Skeletal muscle tissue (tissue), 4 donors: Measurements from ENCODE around the gene BCL11A. TPM values are rescaled to one million over a fixed set of nuclear protein-coding genes. Genes with fewer than 3 reads are reported as not detected.

Experiments
- H3K27ac ChIP-seq: one replicate; pipeline ENCODE4 v1.7.0; 2013; ENCODE audit warnings: mild to moderate bottlenecking, low read depth, low read length, inconsistent platforms
- H3K27me3 ChIP-seq, 3 donors: one replicate each; pipeline ENCODE4 v1.7.0; 2013; ENCODE audit warnings: low read length in 3 of 3; ENCODE audit not compliant: control insufficient read depth in 3 of 3, insufficient read depth in 3 of 3
- H3K36me3 ChIP-seq, 3 donors: one replicate each; pipeline ENCODE4 v1.7.0; 2013; ENCODE audit warnings: low read length in 3 of 3; ENCODE audit not compliant: control insufficient read depth in 3 of 3, insufficient read depth in 3 of 3
- H3K4me1 ChIP-seq, 3 donors: one replicate each; pipeline ENCODE4 v1.7.0; 2013; ENCODE audit warnings: low read length in 3 of 3, mild to moderate bottlenecking in 3 of 3; ENCODE audit not compliant: control insufficient read depth in 3 of 3, insufficient read depth in 3 of 3
- H3K4me3 ChIP-seq, 3 donors: one replicate each; pipeline ENCODE4 v1.7.0; 2013; ENCODE audit warnings: low read length in 3 of 3
- H3K9ac ChIP-seq, 3 donors: one replicate each; pipeline ENCODE4 v1.7.0; 2013; ENCODE audit warnings: low read length in 3 of 3, mild to moderate bottlenecking in 3 of 3, moderate library complexity in 2 of 3, low read depth in 1 of 3
- H3K9me3 ChIP-seq, 3 donors: one replicate each; pipeline ENCODE4 v1.7.0; 2013; ENCODE audit warnings: low read length in 3 of 3; ENCODE audit not compliant: control insufficient read depth in 3 of 3
- total RNA-seq: library from RNA; depleted of rRNA; stranded (reverse); fragments of >200 nt; gene quantifications from one replicate; pipeline ENCODE4 v1.2.3, GENCODE V29; 2014
- donor health status: Osteomylitis.

Gene BCL11A
- total RNA-seq, 1 donor from 2014 or later = 4.2 TPM

GRCh38 chr2:60415814-60416213, 137.6 kb downstream of the BCL11A start:
- Histone ChIP-seq H3K9ac (no peak overlapping the region), H3K4me3 (no peak overlapping the region), H3K9me3 (no peaks in the 10 kb centered on the region), H3K36me3 (no peaks in the 10 kb centered on the region), H3K4me1 (peaks cover 0 to 4% (median 0%) of the 10 kb centered on the region in 3 donors), H3K27ac (no peak overlapping the region), H3K27me3 (no peaks in the 10 kb centered on the region)

GRCh38 chr2:60414495-60415138, 138.8 kb downstream of the BCL11A start:
- no peak overlapping the region for H3K9ac ChIP-seq
- H3K36me3 ChIP-seq = no peaks in the 10 kb centered on the region
- peaks cover 0 to 6% (median 0%) of the 10 kb centered on the region in 3 donors for H3K27me3 ChIP-seq
- no peak overlapping the region for H3K4me3 ChIP-seq
- no peaks in the 10 kb centered on the region for H3K9me3 ChIP-seq
- H3K4me1 ChIP-seq = peaks cover 0 to 4% (median 0%) of the 10 kb centered on the region in 3 donors
- H3K27ac ChIP-seq = no peak overlapping the region

GRCh38 chr2:60413814-60414168, 139.7 kb downstream of the BCL11A start:
- no peaks in the 10 kb centered on the region for H3K36me3 ChIP-seq
- no peak overlapping the region for H3K9ac ChIP-seq
- H3K27me3 ChIP-seq = peaks cover 0 to 6% (median 0%) of the 10 kb centered on the region in 3 donors
- no peaks in the 10 kb centered on the region for H3K9me3 ChIP-seq
- H3K4me3 ChIP-seq = no peak overlapping the region
- H3K27ac ChIP-seq = no peak overlapping the region
- H3K4me1 ChIP-seq = peaks cover 0 to 4% (median 0%) of the 10 kb centered on the region in 3 donors

DNA sequence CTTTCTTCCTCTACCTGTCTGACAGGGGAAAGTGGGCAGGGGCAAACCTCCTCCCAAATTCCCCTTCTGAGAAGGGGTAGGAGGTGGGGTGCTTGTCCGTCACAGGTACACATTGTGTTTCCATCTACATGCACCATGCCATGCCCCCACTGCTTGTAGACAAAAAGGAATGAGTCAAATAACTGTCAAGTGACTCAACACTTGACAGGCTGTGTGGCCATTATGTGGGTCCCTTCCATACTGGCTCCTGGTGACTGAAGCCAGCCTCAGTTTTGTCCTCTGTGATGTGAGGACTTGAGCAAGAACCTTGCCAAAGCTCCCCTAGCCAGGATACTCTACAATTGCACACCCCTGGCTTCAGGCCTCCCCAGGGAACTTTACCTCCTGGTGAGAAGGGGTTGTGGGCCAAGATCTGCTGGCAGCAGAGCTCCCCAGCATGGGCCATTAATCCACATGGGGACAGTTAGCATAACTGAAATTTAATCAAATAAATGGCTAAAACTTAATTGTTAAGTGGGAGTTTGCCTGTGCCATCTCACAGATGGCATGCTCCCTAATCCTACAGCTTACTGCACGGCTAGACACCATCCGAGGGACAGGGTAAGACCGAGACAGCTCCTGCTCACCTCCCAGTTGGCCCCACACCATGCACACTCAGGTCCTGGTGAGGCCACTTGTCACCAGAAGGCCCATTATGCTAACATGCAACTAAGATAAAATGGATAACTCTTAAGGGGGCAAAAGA, 140.2 kb downstream of the BCL11A start:
- Histone ChIP-seq H3K27me3 (peaks cover 0 to 6% (median 0%) of the 10 kb centered on the region in 3 donors), H3K36me3 (no peaks in the 10 kb centered on the region), H3K27ac (no peak overlapping the region), H3K9ac (no peak overlapping the region), H3K9me3 (no peaks in the 10 kb centered on the region), H3K4me3 (no peak overlapping the region), H3K4me1 (peaks cover 0 to 4% (median 0%) of the 10 kb centered on the region in 3 donors)

- H3K27me3 ChIP-seq = peaks cover 0 to 8% (median 0%) of the 10 kb centered on the region in 3 donors
Measured at GRCh38 chr2:60412620-60413019, 140.8 kb downstream of the BCL11A start.

GRCh38 chr2:60412027-60412426, 141.4 kb downstream of the BCL11A start:
- Histone ChIP-seq H3K36me3 (no peaks in the 10 kb centered on the region), H3K27ac (no peak overlapping the region), H3K9ac (no peak overlapping the region), H3K4me3 (no peak overlapping the region), H3K9me3 (no peaks in the 10 kb centered on the region), H3K27me3 (peaks cover 0 to 10% (median 0%) of the 10 kb centered on the region in 3 donors), H3K4me1 (peaks cover 0 to 4% (median 0%) of the 10 kb centered on the region in 3 donors)

More at GRCh38 chr2:60412620-60413019, 140.8 kb downstream of the BCL11A start:
- Histone ChIP-seq H3K4me3 (no peak overlapping the region), H3K36me3 (no peaks in the 10 kb centered on the region), H3K9ac (no peak overlapping the region), H3K4me1 (peaks cover 0 to 4% (median 0%) of the 10 kb centered on the region in 3 donors), H3K27ac (no peak overlapping the region), H3K9me3 (no peaks in the 10 kb centered on the region)

DNA sequence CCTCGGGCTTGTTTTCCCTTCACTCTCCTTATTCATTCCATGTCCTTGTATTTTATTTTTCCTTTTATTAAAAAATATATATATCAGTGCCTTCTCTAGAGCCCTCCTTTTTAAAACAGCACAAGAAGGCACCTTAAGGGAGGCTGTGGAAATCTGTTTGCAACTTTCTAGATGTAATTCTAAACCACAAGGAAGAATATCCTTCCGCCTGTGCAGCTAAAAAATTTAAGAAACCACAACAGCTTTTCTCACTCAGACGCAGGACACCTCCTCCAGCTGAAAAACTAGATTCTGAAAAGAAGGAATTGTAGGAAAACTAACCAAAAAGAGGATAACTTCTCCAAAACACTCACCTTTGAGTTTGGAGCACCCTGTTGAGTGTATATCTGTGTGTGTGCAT, 142.2 kb downstream of the BCL11A start:
- Histone ChIP-seq H3K36me3 (no peaks in the 10 kb centered on the region), H3K4me1 (peaks cover 0 to 2% (median 0%) of the 10 kb centered on the region in 3 donors), H3K27me3 (peaks cover 0 to 10% (median 0%) of the 10 kb centered on the region in 3 donors), H3K27ac (no peak overlapping the region), H3K4me3 (no peak overlapping the region), H3K9me3 (no peaks in the 10 kb centered on the region), H3K9ac (no peak overlapping the region)

DNA sequence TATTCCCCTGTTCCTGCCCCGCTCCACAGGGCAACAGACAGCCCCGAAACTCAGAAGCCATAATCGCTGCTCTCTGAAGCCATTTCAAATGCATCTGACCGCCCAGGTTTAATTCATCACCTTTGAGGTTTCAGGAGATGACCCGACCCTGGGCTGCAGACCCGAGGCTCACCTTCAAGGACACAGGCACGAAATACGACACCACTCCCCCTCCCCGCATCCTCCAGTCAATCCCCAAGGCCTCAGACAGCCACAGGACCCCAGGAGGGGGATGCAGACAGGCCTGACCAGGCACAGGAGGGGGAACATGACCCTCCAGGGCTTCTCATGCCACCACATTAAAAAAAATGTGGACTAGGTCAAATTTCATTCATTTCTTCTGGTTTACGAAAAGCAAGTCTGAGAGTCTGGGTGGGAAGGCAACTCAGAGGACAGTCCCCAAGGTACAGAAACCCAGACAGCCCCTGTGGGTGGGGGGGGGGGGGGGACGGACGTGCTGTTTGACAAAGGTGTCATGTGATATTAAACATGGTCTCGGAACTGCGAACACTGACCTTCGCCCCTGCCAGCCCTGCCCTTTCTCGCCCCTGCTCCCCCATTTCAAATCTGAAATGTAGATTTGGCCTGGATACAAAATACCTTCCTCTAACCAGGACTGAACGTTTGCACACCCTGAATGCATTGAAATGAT, 142.9 kb downstream of the BCL11A start:
- H3K9ac ChIP-seq = no peak overlapping the region
- H3K27me3 ChIP-seq = peaks cover 0 to 10% (median 0%) of the 10 kb centered on the region in 3 donors
- no peaks in the 10 kb centered on the region for H3K4me1 ChIP-seq
- H3K9me3 ChIP-seq = no peaks in the 10 kb centered on the region
- H3K27ac ChIP-seq = no peak overlapping the region
- H3K36me3 ChIP-seq = no peaks in the 10 kb centered on the region
- H3K4me3 ChIP-seq = no peak overlapping the region

DNA sequence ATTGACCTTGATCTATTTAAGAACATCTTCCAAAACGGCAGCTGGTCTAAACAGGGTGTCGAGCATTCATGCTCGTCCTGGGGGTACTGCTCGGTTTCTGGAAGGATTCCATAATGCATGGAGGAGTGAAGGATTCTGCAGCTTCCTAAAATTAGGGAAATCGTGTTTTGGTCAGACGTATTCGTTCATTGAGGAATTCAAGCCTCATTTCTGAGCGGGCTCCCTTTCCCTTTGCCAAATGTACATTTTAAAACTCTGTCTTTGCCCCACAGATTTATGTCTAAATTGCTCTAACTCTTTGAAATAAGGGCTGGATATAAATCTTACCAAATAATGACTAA, 144.0 kb downstream of the BCL11A start:
- no peaks in the 10 kb centered on the region for H3K9me3 ChIP-seq
- H3K27me3 ChIP-seq = peaks cover 0 to 10% (median 0%) of the 10 kb centered on the region in 3 donors
- H3K4me3 ChIP-seq = no peak overlapping the region
- H3K4me1 ChIP-seq = no peaks in the 10 kb centered on the region
- H3K9ac ChIP-seq = no peak overlapping the region
- no peak overlapping the region for H3K27ac ChIP-seq
- H3K36me3 ChIP-seq = no peaks in the 10 kb centered on the region
